ENCODE data around the gene TLR9.
A peak's percentile ranks its signal among the peaks of the same experiment; 100 is the strongest.

DNA sequence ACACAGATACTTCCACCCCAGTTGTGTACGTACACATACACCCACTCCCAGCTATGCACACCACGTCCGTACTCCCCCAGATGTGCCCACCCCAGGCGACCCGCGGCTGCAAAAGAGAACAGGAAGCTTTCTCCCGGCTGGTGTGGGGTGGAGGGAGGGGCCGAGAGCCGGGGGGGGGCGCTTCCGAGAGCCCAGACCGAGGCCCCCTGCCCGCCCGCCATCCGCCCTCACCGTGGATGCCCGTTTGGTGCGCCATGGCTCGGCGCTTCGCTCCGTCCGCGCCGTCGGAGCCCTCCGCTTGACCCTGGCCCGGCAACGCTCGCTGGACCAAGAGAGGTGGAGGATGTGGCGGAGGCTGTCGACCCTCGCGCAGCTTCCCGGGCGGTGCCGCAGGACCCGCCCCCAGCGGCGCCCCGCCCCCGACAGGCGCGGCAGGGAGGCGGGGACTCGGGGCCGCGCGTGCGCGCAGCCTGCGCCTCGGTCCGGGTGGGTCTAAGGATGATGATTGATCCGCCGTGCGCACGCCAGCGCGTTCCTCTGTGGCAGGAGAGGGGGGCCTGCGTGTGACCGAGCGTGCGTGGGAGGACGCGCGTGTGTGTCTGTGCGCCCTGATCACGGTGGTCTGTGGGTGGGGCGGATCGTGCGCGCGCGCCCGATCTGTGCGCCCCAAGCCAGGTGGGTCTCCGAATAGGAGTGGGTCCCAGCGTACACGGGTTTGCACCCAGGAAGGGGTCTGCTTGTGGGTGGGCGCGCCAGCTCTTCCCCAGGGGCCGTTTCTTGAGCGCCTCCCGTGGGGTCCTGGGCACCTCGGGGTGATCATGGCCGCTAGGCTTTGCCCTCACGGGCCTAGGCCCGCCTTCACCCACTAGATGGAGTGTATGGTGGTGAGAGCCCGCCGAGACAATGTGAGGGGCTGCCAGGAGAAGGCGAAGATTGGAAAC lies 13.6 kb upstream of the TLR9 start, which contains the start of gene TWF2:
- TF ChIP-seq, protein P1, sequence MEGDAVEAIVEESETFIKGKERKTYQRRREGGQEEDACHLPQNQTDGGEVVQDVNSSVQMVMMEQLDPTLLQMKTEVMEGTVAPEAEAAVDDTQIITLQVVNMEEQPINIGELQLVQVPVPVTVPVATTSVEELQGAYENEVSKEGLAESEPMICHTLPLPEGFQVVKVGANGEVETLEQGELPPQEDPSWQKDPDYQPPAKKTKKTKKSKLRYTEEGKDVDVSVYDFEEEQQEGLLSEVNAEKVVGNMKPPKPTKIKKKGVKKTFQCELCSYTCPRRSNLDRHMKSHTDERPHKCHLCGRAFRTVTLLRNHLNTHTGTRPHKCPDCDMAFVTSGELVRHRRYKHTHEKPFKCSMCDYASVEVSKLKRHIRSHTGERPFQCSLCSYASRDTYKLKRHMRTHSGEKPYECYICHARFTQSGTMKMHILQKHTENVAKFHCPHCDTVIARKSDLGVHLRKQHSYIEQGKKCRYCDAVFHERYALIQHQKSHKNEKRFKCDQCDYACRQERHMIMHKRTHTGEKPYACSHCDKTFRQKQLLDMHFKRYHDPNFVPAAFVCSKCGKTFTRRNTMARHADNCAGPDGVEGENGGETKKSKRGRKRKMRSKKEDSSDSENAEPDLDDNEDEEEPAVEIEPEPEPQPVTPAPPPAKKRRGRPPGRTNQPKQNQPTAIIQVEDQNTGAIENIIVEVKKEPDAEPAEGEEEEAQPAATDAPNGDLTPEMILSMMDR (IDR thresholded peaks at IDR 0.05) = peak; percentile 29 to 53 (median 50)
- TF ChIP-seq POLR2A (IDR thresholded peaks at IDR 0.05) = peak; percentile 57 to 85

All from uterus (tissue), 2 donors.